ENCODE data around the gene SLC27A2. TPM values are rescaled to one million over a fixed set of nuclear protein-coding genes. Genes with fewer than 3 reads are reported as not detected.

The SLC27A2 gene
- total RNA-seq, 6 donors from 2014 or later, result 0.66 to 18.2 (median 2.5) TPM

- Histone ChIP-seq H3K4me1 (no peaks in the 10 kb centered on the region), H3K4me3 (no peak overlapping the region), H3K27me3 (no peaks in the 10 kb centered on the region), H3K27ac (no peak overlapping the region), H3K9me3 (no peaks in the 10 kb centered on the region), H3K36me3 (no peaks in the 10 kb centered on the region)
- DNase-seq (no peak), ATAC-seq (ENCODE audit: low FRiP score in 2 of 2) (no peak)
- TF ChIP-seq POLR2A (IDR thresholded peaks at IDR 0.05), result no peak
- no peak for TF ChIP-seq POLR2AphosphoS5 (IDR thresholded peaks at IDR 0.05)
- TF ChIP-seq, protein P1, sequence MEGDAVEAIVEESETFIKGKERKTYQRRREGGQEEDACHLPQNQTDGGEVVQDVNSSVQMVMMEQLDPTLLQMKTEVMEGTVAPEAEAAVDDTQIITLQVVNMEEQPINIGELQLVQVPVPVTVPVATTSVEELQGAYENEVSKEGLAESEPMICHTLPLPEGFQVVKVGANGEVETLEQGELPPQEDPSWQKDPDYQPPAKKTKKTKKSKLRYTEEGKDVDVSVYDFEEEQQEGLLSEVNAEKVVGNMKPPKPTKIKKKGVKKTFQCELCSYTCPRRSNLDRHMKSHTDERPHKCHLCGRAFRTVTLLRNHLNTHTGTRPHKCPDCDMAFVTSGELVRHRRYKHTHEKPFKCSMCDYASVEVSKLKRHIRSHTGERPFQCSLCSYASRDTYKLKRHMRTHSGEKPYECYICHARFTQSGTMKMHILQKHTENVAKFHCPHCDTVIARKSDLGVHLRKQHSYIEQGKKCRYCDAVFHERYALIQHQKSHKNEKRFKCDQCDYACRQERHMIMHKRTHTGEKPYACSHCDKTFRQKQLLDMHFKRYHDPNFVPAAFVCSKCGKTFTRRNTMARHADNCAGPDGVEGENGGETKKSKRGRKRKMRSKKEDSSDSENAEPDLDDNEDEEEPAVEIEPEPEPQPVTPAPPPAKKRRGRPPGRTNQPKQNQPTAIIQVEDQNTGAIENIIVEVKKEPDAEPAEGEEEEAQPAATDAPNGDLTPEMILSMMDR (IDR thresholded peaks at IDR 0.05), result no peak
- TF ChIP-seq EP300 (IDR thresholded peaks at IDR 0.05), result no peak
- 71 to 76% methylated on average over 5 of the region's 5 CpGs for WGBS, 2 donors
Observed at GRCh38 chr15:50224606-50225005, 42.6 kb downstream of the SLC27A2 start.

GRCh38 chr15:50225057-50225456 is 43.1 kb downstream of the SLC27A2 start:
- H3K4me3 ChIP-seq, result no peak overlapping the region
- ATAC-seq (ENCODE audit: low FRiP score in 2 of 2), result no peak
- no peak for DNase-seq
- H3K27me3 ChIP-seq, result no peaks in the 10 kb centered on the region
- TF ChIP-seq POLR2A (IDR thresholded peaks at IDR 0.05), result no peak
- TF ChIP-seq, protein P1 (IDR thresholded peaks at IDR 0.05), result no peak
- H3K9me3 ChIP-seq, result no peaks in the 10 kb centered on the region
- WGBS, 2 donors, result 92 to 97% methylated on average over 1 of the region's 1 CpG
- H3K4me1 ChIP-seq, result no peaks in the 10 kb centered on the region
- H3K36me3 ChIP-seq, result no peaks in the 10 kb centered on the region
- H3K27ac ChIP-seq, result no peak overlapping the region

DNA sequence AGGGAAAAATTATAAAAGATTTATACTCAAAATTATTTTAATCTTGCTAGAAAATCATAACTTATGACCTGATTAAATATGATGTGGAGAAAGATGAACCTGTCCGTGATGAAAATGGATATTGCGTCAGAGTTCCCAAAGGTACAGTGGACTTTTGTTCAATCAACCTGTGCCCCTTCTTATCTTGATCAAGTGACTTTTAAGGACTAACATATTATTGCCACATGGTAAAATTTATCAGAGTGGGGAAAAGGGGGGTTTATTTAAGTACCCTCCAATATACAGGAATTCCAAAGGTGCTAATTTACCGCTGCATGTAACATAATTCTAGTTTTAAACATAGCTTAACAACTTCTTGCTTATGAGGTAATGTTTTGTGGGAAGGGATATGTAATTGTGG is 43.9 kb downstream of the SLC27A2 start:
- Histone ChIP-seq H3K27ac (no peak overlapping the region), H3K36me3 (no peaks in the 10 kb centered on the region), H3K27me3 (no peaks in the 10 kb centered on the region), H3K9me3 (no peaks in the 10 kb centered on the region), H3K4me1 (no peaks in the 10 kb centered on the region), H3K4me3 (no peak overlapping the region)
- 86 to 87% methylated on average over 3 of the region's 3 CpGs for WGBS, 2 donors
- TF ChIP-seq, protein P1 (IDR thresholded peaks at IDR 0.05), result no peak
- TF ChIP-seq EP300 (IDR thresholded peaks at IDR 0.05), result no peak
- TF ChIP-seq POLR2AphosphoS5 (IDR thresholded peaks at IDR 0.05), result no peak
- no peak for TF ChIP-seq POLR2A (IDR thresholded peaks at IDR 0.05)
- DNase-seq (no peak), ATAC-seq (ENCODE audit: low FRiP score in 2 of 2) (no peak)

DNA sequence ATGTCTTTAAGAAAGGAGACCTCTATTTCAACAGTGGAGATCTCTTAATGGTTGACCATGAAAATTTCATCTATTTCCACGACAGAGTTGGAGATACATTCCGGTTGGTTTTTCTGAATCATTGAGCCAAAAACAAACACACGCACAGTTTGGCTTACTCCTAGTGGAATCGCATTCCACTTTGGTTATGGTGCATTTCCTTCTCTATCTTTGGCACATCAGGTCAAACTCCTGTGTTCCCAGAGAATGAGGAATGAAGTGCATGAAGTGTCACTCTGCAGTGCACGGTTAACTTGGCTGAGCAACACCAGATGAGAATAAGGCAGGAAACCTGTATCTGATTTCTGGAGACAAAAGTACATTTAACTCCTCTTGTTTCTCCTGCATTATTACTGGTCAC is 45.1 kb downstream of the SLC27A2 start:
- no peak for DNase-seq

DNA sequence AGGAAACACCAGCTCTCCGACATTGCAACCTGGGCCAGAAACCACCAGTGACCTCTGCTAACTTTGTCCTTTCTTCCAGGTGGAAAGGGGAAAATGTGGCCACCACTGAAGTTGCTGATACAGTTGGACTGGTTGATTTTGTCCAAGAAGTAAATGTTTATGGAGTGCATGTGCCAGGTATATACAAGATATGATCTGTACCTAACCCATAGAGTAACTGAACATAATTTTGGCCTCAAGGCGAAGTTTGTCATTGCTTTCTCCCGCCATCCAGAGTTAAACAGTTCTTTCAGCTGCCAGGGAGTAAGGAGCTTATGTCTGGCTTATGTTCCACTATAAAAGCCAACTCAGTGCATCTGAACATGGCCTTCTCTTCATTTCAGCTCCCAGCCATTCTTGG is 46.9 kb downstream of the SLC27A2 start:
- TF ChIP-seq, protein P1 (IDR thresholded peaks at IDR 0.05), result no peak
- TF ChIP-seq EP300 (IDR thresholded peaks at IDR 0.05), result no peak
- no peak for TF ChIP-seq POLR2AphosphoS5 (IDR thresholded peaks at IDR 0.05)
- TF ChIP-seq POLR2A (IDR thresholded peaks at IDR 0.05), result no peak
- no peak overlapping the region for H3K27ac ChIP-seq
- H3K9me3 ChIP-seq, result no peaks in the 10 kb centered on the region
- H3K27me3 ChIP-seq, result no peaks in the 10 kb centered on the region
- no peak overlapping the region for H3K4me3 ChIP-seq
- no peaks in the 10 kb centered on the region for H3K4me1 ChIP-seq
- no peaks in the 10 kb centered on the region for H3K36me3 ChIP-seq
- 91% methylated on average over 3 of the region's 3 CpGs for WGBS, 2 donors
- ATAC-seq (ENCODE audit: low FRiP score in 2 of 2) (no peak), DNase-seq (no peak)

More for the DNA sequence above, 45.1 kb downstream of the SLC27A2 start:
- no peak for ATAC-seq (ENCODE audit: low FRiP score in 2 of 2)
- Histone ChIP-seq H3K27ac (no peak overlapping the region), H3K9me3 (no peaks in the 10 kb centered on the region), H3K4me1 (no peaks in the 10 kb centered on the region), H3K4me3 (no peak overlapping the region), H3K36me3 (no peaks in the 10 kb centered on the region), H3K27me3 (no peaks in the 10 kb centered on the region)
- TF ChIP-seq POLR2AphosphoS5 (IDR thresholded peaks at IDR 0.05) (no peak), POLR2A (IDR thresholded peaks at IDR 0.05) (no peak), EP300 (IDR thresholded peaks at IDR 0.05) (no peak)
- TF ChIP-seq, protein P1 (IDR thresholded peaks at IDR 0.05), result no peak
- WGBS, 2 donors, result 85 to 87% methylated on average over 5 of the region's 5 CpGs
